ENCODE measurements around the gene RDH5. TPM values are rescaled to one million over a fixed set of nuclear protein-coding genes. Genes with fewer than 3 reads are reported as not detected.

RDH5 gene, protein sequence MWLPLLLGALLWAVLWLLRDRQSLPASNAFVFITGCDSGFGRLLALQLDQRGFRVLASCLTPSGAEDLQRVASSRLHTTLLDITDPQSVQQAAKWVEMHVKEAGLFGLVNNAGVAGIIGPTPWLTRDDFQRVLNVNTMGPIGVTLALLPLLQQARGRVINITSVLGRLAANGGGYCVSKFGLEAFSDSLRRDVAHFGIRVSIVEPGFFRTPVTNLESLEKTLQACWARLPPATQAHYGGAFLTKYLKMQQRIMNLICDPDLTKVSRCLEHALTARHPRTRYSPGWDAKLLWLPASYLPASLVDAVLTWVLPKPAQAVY
- 1.9 to 2.9 TPM (median 2.2 TPM) in 5 replicates for total RNA-seq (2022; extraction: Qiagen RNA extraction)

DNA sequence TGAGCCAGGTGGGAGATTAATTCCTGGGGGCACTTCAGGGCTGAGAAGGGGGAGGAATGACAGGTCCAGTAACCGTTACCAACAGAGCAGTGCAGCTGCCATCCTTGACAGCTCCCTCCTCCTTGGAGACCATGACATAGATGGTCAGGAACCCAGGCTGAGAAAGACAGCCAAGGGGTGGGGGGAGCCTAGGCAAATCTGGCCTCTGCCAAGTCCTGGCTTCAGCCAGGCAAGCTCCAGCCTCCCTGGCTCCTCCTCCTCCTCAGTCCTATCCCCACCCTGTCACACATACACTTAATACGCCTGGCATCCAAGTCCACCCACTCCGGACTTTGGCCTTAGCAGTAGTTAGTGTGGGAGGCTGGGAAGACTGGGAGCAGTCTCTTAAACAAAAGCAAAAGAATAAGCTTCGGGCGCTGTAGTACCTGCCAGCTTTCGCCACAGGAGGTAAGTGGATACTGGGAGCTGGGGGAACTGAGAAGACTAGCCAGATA is at the start of gene RDH5:
Gene RDH5 (plus strand): TSS at position 323 of the 494 bp plus-strand sequence. CDS start 792 bp downstream, outside the sequence.

DNA sequence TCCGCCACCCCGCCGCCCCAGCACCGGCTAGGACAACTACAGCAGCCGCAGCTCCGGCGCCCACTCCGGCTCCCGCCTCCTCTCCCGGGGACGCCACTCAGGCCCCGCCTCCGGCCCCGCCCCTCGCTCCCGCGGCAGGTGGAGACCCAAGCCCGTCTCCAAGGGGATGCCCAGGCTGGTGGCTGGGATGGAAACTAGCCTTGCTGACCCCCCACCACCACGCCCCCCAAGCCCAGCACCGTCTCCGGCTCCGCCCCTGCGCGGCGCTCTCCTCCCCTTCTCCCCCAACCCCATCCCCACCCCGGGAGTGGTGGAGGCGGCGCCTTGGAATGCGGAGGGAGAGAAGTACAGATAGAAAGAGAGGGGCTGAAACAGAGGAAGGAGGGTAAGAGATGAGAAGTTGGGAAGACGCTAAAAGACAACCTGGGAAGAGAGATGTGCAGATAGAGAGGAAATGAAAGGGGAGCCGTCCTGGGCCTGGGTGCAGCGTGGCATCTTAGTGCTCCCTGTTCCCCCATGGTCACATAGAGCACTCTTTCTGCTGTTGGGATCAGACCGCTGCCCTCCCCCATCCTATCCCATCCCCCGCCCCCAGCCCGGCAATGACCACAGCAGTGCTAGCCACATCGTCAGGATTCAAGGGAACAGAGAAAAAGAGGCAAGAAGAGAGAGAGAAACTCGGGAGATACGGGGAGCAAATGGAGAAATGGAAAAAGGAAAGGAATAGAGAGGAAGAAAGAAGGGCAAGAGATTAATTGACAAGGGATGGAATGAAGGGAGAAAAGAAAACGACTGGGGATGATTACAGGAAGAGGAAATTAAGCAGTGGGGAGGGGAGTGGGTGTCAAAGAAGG is 12.1 kb upstream of the RDH5 start, which contains the start of gene ITGA7:
Gene ITGA7 (minus strand): TSS at position 64 of the 854 bp plus-strand sequence. CDS start 222 bp downstream, outside the sequence.

DNA sequence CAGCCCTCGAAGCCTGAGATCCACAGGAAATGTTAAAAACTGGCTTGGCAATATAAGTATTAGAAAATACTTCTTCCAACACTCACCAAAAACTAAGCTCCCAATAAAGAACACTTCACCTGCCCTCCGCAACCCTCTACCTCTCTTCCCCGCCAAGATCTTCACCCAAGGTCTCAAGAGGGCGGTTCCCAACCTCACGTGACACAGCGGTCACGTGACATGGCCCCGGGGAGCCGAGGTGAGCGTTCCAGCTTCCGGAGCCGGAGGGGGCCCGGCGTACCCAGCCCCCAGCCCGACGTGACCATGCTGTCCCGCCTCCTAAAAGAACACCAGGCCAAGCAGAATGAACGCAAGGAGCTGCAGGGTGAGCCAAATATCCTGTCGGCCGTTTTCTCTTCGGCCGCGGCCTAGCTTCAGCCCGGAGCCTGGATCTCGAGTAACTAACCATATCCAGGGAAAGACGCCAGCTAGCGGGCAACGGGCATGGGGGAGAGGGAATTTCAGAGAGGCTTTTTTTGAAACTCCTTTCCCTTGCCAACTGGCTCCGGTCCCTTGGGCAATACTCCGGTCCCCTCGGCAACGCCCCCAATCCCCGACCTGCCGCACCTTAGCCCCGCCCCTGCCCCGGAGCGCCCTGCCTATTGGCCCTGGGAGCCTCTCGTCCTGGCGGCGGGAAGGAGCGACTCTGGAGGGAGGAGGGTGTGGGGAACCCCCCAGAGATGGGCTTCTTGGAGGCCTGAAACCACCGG is 4.2 kb upstream of the RDH5 start, which contains the start of gene BLOC1S1:
Gene BLOC1S1 (plus strand): TSS at position 214 of the 749 bp plus-strand sequence. CDS start 6 bp downstream, at position 220.

DNA sequence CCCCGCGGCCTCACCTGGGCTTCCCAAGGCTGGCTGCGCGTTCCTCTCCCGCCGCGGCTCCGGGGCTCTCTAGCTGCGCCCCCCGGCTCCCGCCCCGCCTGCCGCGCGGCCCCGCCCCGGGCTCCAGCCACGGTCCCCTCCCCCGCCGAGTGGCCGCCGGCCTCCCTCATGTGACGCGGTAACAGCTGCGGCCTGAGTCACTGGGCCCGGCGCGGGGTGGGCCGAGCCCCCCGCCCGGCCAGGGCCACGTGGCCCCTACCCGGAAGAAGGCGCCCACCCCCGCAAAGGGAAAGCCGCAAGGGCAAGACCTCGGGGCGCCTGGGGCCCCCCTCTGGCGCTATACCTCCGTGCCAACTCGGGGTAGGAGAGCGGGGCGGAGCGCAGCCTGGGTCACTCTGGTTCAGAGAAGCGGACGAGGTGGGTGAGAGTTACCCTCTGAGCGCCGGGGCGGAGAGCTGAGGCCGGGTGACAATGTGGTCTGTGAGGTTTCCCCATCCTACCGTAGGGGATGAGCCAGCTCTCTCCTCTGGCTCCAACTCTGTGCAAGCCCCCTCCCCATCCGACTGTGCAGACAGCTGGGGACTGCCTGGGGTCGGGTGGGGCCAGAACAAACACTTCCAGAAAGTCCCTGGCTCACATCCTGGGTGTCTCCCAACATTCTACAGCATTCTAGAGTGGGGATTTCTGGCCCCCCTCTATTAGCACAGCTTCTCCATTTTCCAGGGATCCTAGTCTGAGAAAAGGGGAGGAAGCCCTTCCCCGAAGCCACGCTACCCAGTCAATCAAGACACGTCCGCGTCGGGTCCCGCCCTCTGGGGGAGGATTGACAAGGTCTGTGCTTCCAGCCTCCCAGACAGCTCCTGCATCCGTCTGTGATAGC is 9.0 kb downstream of the RDH5 start, which contains the start of gene CD63:
Gene CD63 (minus strand): TSS at position 71 of the 880 bp plus-strand sequence. CDS start 668 bp downstream, outside the sequence.

DNA sequence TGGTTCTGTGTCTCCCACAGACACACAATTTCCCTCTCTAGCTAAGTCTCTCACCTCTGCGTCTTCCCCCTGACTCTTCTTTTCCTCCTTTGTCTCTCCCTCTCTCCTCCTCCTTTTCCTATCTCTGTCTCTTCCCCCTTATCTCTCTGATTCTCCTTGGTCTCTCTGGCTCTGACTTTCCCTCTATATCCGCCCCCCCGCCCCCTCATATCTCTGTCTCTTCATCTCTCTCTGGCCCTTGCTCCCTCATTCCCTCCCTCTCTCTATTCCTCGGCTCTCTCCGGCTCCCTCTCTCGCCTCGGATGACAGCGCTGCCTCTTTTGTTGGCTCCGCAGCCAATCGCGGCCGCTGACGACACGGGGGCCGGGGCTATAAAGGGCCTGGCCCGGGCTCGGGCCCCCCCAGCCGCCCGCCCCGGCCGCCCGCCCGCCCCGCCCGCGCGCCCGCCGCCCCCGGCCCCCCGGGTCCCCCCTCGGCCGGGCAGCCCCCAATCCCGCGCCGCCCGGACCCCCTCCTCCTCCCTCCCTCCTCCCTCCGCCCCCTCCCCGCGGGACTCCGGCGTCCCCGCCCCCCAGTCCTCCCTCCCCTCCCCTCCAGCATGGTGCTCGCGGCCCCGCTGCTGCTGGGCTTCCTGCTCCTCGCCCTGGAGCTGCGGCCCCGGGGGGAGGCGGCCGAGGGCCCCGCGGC is 22.7 kb downstream of the RDH5 start, which contains the start of gene GDF11:
Gene GDF11 (plus strand): TSS at position 404 of the 687 bp plus-strand sequence. CDS start 195 bp downstream, at position 599.

Other genes with a start within 250 kb of the RDH5 start
- gene OR6C68, start 228.0 kb upstream of the RDH5 start, total RNA-seq (2022; extraction: Qiagen RNA extraction), result not detected in 5 replicates
- gene OR6C4, start 170.8 kb upstream of the RDH5 start, total RNA-seq (2022; extraction: Qiagen RNA extraction), result not detected in 5 replicates
- not detected in 5 replicates for gene OR2AP1, start 147.9 kb upstream of the RDH5 start, total RNA-seq (2022; extraction: Qiagen RNA extraction)
- not detected in 5 replicates for gene OR10P1, start 83.5 kb upstream of the RDH5 start, total RNA-seq (2022; extraction: Qiagen RNA extraction)
- gene ITGA7, start 12.5 kb upstream of the RDH5 start, total RNA-seq (2022; extraction: Qiagen RNA extraction), result 1.0 to 1.5 TPM (median 1.3 TPM) in 5 replicates
- gene BLOC1S1, start 4.3 kb upstream of the RDH5 start, total RNA-seq (2022; extraction: Qiagen RNA extraction), result 122 to 154 TPM (median 152 TPM) in 5 replicates
- 670 to 749 TPM (median 714 TPM) in 5 replicates for gene CD63, start 8.6 kb downstream of the RDH5 start, total RNA-seq (2022; extraction: Qiagen RNA extraction)
- gene GDF11, start 22.7 kb downstream of the RDH5 start, total RNA-seq (2022; extraction: Qiagen RNA extraction), result 2.4 to 5.3 TPM (median 5.0 TPM) in 5 replicates
- gene SARNP, start 97.3 kb downstream of the RDH5 start, total RNA-seq (2022; extraction: Qiagen RNA extraction), result 89.2 to 145 TPM (median 91.9 TPM) in 5 replicates
- gene ORMDL2, start 97.6 kb downstream of the RDH5 start, total RNA-seq (2022; extraction: Qiagen RNA extraction), result 78.5 to 105 TPM (median 98.4 TPM) in 5 replicates
- gene DNAJC14, start 109.2 kb downstream of the RDH5 start, total RNA-seq (2022; extraction: Qiagen RNA extraction), result 16.9 to 23.8 TPM (median 21.3 TPM) in 5 replicates
- gene MMP19, start 122.5 kb downstream of the RDH5 start, total RNA-seq (2022; extraction: Qiagen RNA extraction), result 0.07 to 0.31 TPM (median 0.22 TPM) in 5 replicates
- gene PYM1, start 207.5 kb downstream of the RDH5 start, total RNA-seq (2022; extraction: Qiagen RNA extraction), result 37.2 to 39.7 TPM (median 38.6 TPM) in 5 replicates
- gene DGKA, start 210.8 kb downstream of the RDH5 start, total RNA-seq (2022; extraction: Qiagen RNA extraction), result 14.3 to 21.8 TPM (median 17.7 TPM) in 5 replicates
- gene PMEL, start 245.6 kb downstream of the RDH5 start, total RNA-seq (2022; extraction: Qiagen RNA extraction), result 0.77 to 1.0 TPM (median 0.89 TPM) in 5 replicates
- 46.4 to 60.7 TPM (median 57.7 TPM) in 5 replicates for gene CDK2, start 246.4 kb downstream of the RDH5 start, total RNA-seq (2022; extraction: Qiagen RNA extraction)